AG10803 (cell line): Measurements from ENCODE around the gene LY6G6F.

ENCODE experiments used
- DNase-seq: peaks from one replicate; pipeline ENCODE4 v3.0.0; 2010; ENCODE audit warnings: low read depth
- H3K4me3 ChIP-seq: 2 replicates; pipeline ENCODE4 v1.5.1; 2011; ENCODE audit warnings: mild to moderate bottlenecking, low read length, control low read depth
- CTCF ChIP-seq: conservative IDR thresholded peaks from 2 replicates; pipeline ENCODE4 v1.5.1; 2011; ENCODE audit warnings: mild to moderate bottlenecking, low read length, control low read depth, inconsistent platforms

LY6G6F gene

DNA sequence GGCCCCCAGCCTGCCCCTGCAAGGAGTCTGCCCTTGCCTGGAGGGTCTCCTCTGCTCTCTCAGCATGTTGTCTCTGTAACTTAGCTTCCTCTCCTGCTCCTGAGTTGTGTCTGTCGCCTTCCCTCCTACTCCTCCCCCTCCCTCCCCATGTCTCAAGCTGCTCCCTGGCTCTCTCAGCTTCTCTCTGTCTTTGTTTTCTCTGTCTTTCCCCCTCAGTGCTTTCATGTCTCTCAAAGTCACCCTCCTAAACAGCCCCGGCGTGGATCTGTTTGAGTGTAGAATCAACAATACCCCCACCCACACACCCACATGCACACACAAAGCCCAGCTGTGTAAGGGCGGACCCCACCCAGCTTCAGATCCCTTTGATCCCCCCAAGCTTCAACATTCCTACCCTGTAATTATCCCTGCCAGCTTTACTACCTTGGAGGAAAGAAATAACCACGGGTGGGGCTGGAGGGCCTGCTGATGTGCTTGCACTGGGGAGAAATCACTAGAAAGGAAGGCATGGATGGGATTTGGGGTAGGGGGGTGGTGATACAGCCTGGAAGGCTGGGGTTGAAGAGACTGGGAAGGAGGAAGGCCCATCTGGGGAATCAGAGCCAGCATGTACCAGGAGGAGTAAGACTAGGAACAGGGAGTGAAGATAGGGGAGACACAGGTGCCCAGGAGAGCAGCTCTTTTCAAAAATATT lies 7.5 kb downstream of the LY6G6F start:
- no peak for DNase-seq
- TF ChIP-seq CTCF, result no peak
- H3K4me3 ChIP-seq, result no peak overlapping the region

- TF ChIP-seq CTCF, result no peak
- no peak within 1 kb of the TSS for H3K4me3 ChIP-seq
- DNase-seq, result no peak
Measured at GRCh38 chr6:31715022-31715958, 8.6 kb downstream of the LY6G6F start, which contains the start of gene LY6G6D. TSS of gene LY6G6D (plus strand) at chr6:31715348. CDS start at chr6:31715356, 8 bp downstream.

GRCh38 chr6:31717499-31718222 lies 11.0 kb downstream of the LY6G6F start:
- no peak for TF ChIP-seq CTCF
- H3K4me3 ChIP-seq, result no peak overlapping the region
- no peak for DNase-seq

DNA sequence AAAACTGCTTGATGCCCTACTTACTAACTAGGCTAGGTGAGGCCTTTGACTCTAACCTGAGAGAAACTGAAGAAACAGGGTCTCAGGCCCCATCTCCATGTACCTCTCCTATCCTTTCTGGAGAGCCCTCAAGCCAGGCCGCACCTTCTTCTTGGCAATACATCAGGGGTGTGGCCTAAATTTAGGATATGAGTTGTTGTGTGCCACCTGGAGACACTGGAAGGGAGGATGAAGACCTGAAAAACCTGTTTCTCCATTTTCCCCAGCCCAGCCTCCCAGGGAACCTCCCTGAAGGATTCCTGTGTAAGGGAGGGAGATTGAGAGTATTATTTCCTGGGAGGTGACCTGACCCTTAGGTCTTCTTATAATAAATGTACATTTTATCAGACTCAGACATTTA lies 11.6 kb downstream of the LY6G6F start:
- no peak overlapping the region for H3K4me3 ChIP-seq
- no peak for TF ChIP-seq CTCF
- DNase-seq, result no peak

GRCh38 chr6:31719001-31719400 lies 12.3 kb downstream of the LY6G6F start:
- no peak overlapping the region for H3K4me3 ChIP-seq
- no peak for TF ChIP-seq CTCF
- no peak for DNase-seq

DNA sequence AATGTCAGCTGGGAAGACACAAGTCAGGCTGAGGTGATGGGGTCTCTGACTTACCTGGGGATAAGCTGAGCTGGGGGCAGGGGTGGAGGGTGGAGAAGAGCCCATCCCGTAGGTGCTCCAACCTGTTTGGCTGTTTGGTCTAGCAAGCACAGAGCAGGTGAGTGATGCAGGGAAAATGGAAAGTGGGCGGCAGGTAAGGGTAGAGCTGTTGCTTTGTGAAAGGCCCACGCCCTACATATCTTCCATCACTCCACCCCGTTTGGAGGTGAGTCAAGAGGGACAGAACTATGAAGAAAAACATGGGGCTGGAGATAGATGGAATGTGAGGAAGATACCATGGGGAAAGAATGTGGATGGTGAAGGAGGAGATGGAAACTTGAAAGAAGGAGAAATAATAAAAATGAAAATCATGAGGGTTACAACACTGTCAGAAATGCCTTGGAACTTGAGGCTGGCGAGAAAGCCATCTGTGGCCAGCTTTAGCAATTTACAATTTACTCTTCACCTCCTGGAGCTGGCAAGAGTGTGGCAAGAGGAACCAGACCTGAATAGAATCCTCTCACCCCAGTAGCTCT lies 13.6 kb downstream of the LY6G6F start:
- peak; percentile 42 for DNase-seq
- TF ChIP-seq CTCF, result no peak

More for the DNA sequence above, 13.6 kb downstream of the LY6G6F start:
- H3K4me3 ChIP-seq, result no peak overlapping the region
